HG03139 (cell line): Measurements from ENCODE around the gene TRPV3.
"Not testable (repeated sequence)": the region's sequence is repeated elsewhere in the genome, so short reads cannot be mapped to it uniquely, and the experiment has no call there.

Source experiments
- ATAC-seq: cut with Tn5 transposase; IDR thresholded peaks from one replicate; pipeline ENCODE4 v1.9.1; 2021; ENCODE audit not compliant: unreplicated experiment

The TRPV3 gene

GRCh38 chr17:3574231-3574630 lies 16.6 kb upstream of the TRPV3 start:
- ATAC-seq: no peak

- ATAC-seq: no peak
These were observed 15.9 kb upstream of the TRPV3 start for GRCh38 chr17:3573246-3574100.

- ATAC-seq: no peak
These were observed 14.6 kb upstream of the TRPV3 start for GRCh38 chr17:3572231-3572630.

GRCh38 chr17:3571043-3571900 lies 13.7 kb upstream of the TRPV3 start:
- no peak for ATAC-seq

- no peak for ATAC-seq
These were observed 12.0 kb upstream of the TRPV3 start for GRCh38 chr17:3569534-3570137.

GRCh38 chr17:3566551-3566950 lies 8.9 kb upstream of the TRPV3 start:
- no peak for ATAC-seq

- no peak for ATAC-seq
These were observed 7.5 kb upstream of the TRPV3 start for GRCh38 chr17:3565143-3565542.

- ATAC-seq: not testable (repeated sequence)
These were observed 6.6 kb upstream of the TRPV3 start for GRCh38 chr17:3564241-3564640.

GRCh38 chr17:3559270-3559645 lies 1.6 kb upstream of the TRPV3 start:
- no peak for ATAC-seq

GRCh38 chr17:3558603-3559269 lies 1.1 kb upstream of the TRPV3 start:
- peak; percentile 73 for ATAC-seq

GRCh38 chr17:3556916-3557767 lies 470 bp downstream of the TRPV3 start:
- no peak for ATAC-seq

GRCh38 chr17:3556239-3556915 lies 1.2 kb downstream of the TRPV3 start:
- ATAC-seq: no peak

- no peak for ATAC-seq
These were observed 2.3 kb downstream of the TRPV3 start for GRCh38 chr17:3555189-3555796.

- no peak for ATAC-seq
These were observed 3.2 kb downstream of the TRPV3 start for GRCh38 chr17:3554440-3554839.

GRCh38 chr17:3553419-3554401 lies 3.9 kb downstream of the TRPV3 start:
- ATAC-seq: no peak

- no peak for ATAC-seq
These were observed 4.7 kb downstream of the TRPV3 start for GRCh38 chr17:3552916-3553315.

- no peak for ATAC-seq
These were observed 6.4 kb downstream of the TRPV3 start for GRCh38 chr17:3551189-3551588.

GRCh38 chr17:3549610-3550162 lies 7.9 kb downstream of the TRPV3 start:
- no peak for ATAC-seq
